ENCODE results near the gene HMG20B. TPM values are rescaled to one million over a fixed set of nuclear protein-coding genes. Genes with fewer than 3 reads are reported as not detected.

HMG20B gene
- total and polyA plus RNA-seq, 2 of the 8 experiments (the other 6 are each of a cell fraction or from before 2014, with no cell fraction given): 42.9 to 74.2 TPM

DNA sequence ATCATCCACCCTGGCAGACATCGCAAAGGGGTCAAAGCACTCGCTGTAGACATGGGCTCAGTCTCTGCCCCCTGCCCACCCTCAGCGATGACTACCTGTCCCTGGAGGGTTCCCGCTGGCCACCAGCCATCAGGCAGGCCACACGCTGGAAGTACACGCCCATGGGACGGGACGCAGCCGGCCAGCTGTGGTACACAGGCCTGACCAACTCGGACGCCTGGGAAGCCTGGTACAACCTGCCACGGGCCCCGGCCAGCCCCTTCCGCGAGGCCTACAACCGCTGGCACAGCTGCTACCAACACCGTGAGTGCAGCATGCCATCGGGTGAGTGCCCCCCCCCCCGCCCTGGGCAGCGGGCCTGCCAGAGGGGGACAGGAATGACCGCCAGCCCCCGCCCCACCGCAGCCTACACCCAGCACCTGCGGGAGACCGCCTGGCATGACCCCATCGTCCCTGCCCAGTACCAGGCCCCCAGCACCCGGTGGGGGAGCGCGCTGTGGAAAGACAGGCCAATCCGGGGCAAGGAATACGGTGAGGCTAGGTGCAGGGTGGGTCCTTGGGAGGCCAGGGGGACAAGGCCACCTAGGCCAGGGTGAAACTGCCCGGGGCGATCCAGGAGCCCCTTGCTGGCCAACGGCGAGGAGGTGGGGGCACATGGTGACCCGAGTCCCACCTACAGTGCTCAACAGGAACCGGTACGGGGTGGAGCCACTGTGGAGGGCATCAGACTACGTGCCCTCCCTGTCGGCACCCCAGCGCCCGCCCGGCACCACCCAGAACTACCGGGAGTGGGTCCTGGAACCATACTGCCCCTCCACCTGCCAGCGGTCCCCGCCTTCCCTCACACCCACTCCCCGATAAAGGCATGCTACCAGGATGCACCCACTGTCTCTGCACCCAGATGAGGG, 29.3 kb upstream of the HMG20B start:
- Histone ChIP-seq H3K27ac (ENCODE audit: low read depth, low read length) (no peak overlapping the region), H3K14ac (ENCODE audit: insufficient read length) (no peak overlapping the region), H2BK20ac (ENCODE audit: low read length) (no peak overlapping the region), H2BK5ac (ENCODE audit: low read depth, low read length) (no peak overlapping the region), H4K20me1 (replicated peaks in 1 of 2; ENCODE audit: control insufficient read depth in 1 of 2, insufficient read depth in 2 of 2, low read length in 2 of 2) (peaks cover 13 to 23% of the 10 kb centered on the region in 2 experiments), H3K79me2 (ENCODE audit: control insufficient read depth in 1 of 2, insufficient read depth in 2 of 2, low read length in 2 of 2) (no peaks in the 10 kb centered on the region), H3K36me3 (ENCODE audit: control insufficient read depth in 2 of 4, insufficient read depth in 4 of 4, low read length in 3 of 4) (peaks cover 0 to 7% (median 1%) of the 10 kb centered on the region in 4 experiments; a peak in 2 of 8 replicates), H3K9ac (replicated peaks in 1 of 4; ENCODE audit: extremely low read depth in 1 of 4, low read depth in 3 of 4, low read length in 3 of 4) (no peak overlapping the region), H4K8ac (ENCODE audit: extremely low read depth, insufficient read depth, low read length) (no peak overlapping the region; the same call in none of the 2 replicates), H2BK15ac (ENCODE audit: low read length) (no peak overlapping the region), H3K4ac (replicated peaks; ENCODE audit: insufficient read length, low read depth, low read length) (no peak overlapping the region), H3K4me1 (replicated peaks in 1 of 4; ENCODE audit: control insufficient read depth in 3 of 4, insufficient read depth in 4 of 4, low read length in 3 of 4) (peaks cover 3 to 10% (median 6%) of the 10 kb centered on the region in 4 experiments; a peak in 6 of 7 replicates), H3K23ac (ENCODE audit: insufficient read length) (no peak overlapping the region), H3K27me3 (replicated peaks in 1 of 4; ENCODE audit: control insufficient read depth in 3 of 4, extremely low read depth in 1 of 4, insufficient read depth in 3 of 4, low read length in 3 of 4) (no peaks in the 10 kb centered on the region), H3K79me1 (ENCODE audit: low read depth, low read length) (no peaks in the 10 kb centered on the region), H3K23me2 (ENCODE audit: low read depth, low read length) (no peaks in the 10 kb centered on the region), H4K5ac (ENCODE audit: insufficient read length, low read depth, low read length) (no peak overlapping the region), H2BK12ac (ENCODE audit: low read depth, low read length) (no peak overlapping the region), H3K9me3 (ENCODE audit: insufficient read depth in 2 of 2, low read depth in 1 of 2, low read length in 1 of 2) (no peaks in the 10 kb centered on the region), H2BK120ac (replicated peaks; ENCODE audit: low read depth, low read length) (no peak overlapping the region), H3K56ac (replicated peaks; ENCODE audit: insufficient read length, low read depth, low read length) (no peak overlapping the region), H3K18ac (ENCODE audit: extremely low read depth, low read length) (no peak overlapping the region), H3K4me2 (ENCODE audit: insufficient read depth in 1 of 2, low read depth in 2 of 2, low read length in 2 of 2) (no peak overlapping the region), H3K4me3 (ENCODE audit: extremely low read depth in 1 of 4, insufficient read depth in 2 of 4, low read depth in 3 of 4, low read length in 4 of 4) (no peak overlapping the region), H2AK5ac (ENCODE audit: low read depth, low read length) (no peak overlapping the region), H4K91ac (replicated peaks; ENCODE audit: insufficient read length, low read length) (no peak overlapping the region), H2AFZ (ENCODE audit: low read length) (no peak overlapping the region)
- ChIA-PET CTCF (ENCODE audit: partially characterized antibody) (interaction anchor here (0.7 to 5.5 kb wide), 4 partner anchors 15 to 49 kb away, joined by 4 to 66 read pairs (median 12); partner anchors contain the start of gene MFSD12), POLR2A (ENCODE audit: partially characterized antibody) (interaction anchor here (1.5 to 2.0 kb wide), 2 partner anchors 10 to 14 kb away, joined by 6 to 8 read pairs; partner anchors contain the start of gene MFSD12)
- no peak for FAIRE-seq
- no peak for TF ChIP-seq SP2 (IDR thresholded peaks at IDR 0.05; ENCODE audit: low read length)
- TF ChIP-seq RXRA (IDR thresholded peaks at IDR 0.05; ENCODE audit: insufficient read depth, low read depth, low read length): no peak
- no peak for TF ChIP-seq JUND (IDR thresholded peaks at IDR 0.05; ENCODE audit: low read length)
- TF ChIP-seq KDM4A (IDR thresholded peaks at IDR 0.05; ENCODE audit: low read depth, low read length, severe bottlenecking): no peak
- TF ChIP-seq EP300 (IDR thresholded peaks at IDR 0.05; ENCODE audit: borderline replicate concordance in 1 of 2, low read depth in 2 of 2, low read length in 2 of 2): no peak
- TF ChIP-seq GTF2F1 (IDR thresholded peaks at IDR 0.05; ENCODE audit: borderline replicate concordance, low read depth, low read length): no peak
- no peak for TF ChIP-seq FOSL1 (IDR thresholded peaks at IDR 0.05; ENCODE audit: insufficient read depth, low read depth, low read length)
- no peak for TF ChIP-seq NANOG (IDR thresholded peaks at IDR 0.05; ENCODE audit: insufficient read depth, low read depth, low read length, poor library complexity, severe bottlenecking)
- TF ChIP-seq EZH2 (IDR thresholded peaks at IDR 0.05; ENCODE audit: low read depth, low read length, severe bottlenecking): no peak
- TF ChIP-seq TAF7 (optimal IDR thresholded peaks at IDR 0.05; ENCODE audit: borderline replicate concordance, low read depth, low read length): no peak
- DNase-seq (ENCODE audit: low read depth in 1 of 2, low spot score in 2 of 2): no peak
- WGBS, 2 experiments (ENCODE audit: extremely low coverage in 1 of 2, insufficient coverage in 1 of 2, insufficient read length in 1 of 2, insufficient replicate concordance in 2 of 2, low coverage in 1 of 2, low lambda C conversion rate in 2 of 2, missing lambda C conversion rate in 1 of 2): 87% methylated on average over 42 of the region's 47 CpGs; no CpG with 5 or more reads in 1 of the 2 experiments
